ENCODE data around the gene SH3RF1. TPM values are rescaled to one million over a fixed set of nuclear protein-coding genes. Genes with fewer than 3 reads are reported as not detected.

SH3RF1 gene
- total RNA-seq, 1 donor from 2014 or later: 15.6 TPM

DNA sequence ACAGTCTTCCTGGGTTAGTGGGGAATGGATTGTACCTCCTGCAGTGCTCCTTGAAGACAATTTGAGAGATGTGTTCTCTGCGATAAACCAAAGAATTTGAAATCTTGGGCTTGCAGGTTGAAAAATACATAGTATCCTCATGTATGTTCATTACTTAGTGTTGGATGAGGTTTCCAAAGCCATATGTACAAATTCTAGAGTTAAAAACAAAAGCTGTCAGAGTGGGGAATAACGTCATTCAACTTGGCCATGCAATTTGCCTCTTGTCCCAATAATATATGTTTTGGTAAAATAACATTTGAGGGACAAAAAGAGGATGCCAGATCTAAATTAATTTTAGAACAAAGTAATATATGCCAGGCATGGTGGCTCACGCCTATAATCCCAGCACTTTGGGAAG lies 209.4 kb downstream of the SH3RF1 start:
- DNase-seq (ENCODE audit: low spot score): no peak
- intact Hi-C loops (cut with DNase I): loop anchor here (5.0 kb wide), 2 partner anchors 41 to 211 kb away; partner anchors contain the start of gene SH3RF1

DNA sequence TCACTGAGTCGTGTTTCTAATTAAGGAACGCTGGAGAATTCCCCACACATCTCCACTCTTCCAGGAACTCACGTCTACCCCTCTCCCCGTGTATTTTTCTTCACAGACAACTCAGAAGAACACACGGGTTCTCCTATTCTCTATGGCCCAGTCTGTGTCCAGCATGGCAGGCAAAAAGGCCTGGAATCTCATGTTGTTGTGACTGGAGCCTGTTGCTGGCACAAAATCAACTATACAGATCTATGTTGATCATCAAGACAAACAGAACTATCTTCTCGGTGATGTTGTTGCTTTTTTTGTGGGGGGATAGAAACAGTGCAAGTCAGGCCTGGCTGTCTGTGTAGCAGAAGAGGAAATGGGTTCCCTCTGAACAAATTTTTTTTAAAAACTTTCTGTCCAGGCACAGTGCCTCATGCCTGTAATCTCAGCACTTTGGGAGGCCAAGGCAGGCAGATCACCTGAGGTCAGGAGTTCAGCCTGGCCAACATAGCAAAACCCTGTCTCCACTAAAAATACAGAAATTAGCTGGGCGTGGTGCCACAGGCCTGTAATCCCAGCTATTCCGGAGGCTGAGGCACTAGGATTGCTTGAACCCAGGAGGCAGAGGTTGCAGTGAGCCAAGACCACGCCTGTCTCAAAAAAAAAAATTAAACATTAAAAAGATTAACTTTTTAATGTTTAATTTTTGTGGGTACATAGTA lies 210.2 kb downstream of the SH3RF1 start:
- intact Hi-C loops (cut with DNase I): loop anchor here (5.0 kb wide), 2 partner anchors 42 to 212 kb away; partner anchors contain the start of gene SH3RF1
- DNase-seq (ENCODE audit: low spot score): no peak

DNA sequence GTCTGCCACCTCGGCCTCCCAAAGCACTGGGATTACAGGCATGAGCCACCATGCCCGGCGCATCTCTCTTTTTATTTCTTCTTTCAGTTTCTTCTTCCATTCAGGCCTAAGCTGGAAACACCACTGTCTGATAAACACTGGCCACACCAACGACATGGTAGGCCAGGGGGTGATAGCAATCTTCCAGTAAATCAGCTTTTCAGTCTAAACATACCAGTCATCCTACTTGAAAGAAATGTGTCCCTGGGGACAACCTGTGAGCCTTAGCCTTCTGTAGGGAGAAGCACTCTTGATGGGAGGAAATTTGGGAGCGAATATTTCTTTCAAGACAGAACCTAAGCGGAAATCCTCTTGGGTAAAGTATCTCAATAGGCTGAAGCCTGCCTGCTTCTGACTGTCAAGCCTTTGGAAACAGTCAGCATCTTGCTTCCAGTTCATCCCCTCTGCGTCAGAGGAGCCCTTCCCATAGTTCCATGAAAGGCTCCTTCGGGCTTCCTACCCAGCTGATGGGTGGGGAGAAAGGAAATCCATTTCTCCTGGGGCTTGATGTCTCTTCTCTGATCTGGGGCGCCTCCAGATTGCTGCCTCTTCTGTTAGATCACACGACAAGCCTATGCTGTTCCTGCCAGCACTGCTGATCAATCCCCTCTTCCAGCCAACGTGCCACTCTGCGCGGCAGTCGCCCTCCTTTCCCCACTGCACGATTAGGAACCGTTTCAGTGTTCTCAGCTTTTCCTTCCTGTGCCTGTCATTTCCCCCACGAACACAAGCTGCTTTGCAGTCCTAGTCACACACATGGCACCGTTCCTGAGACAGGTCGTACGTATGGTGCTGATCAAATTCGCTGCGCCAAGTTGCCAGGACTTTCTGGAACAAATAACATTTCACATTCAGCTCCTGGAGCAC lies 211.2 kb downstream of the SH3RF1 start:
- intact Hi-C loops (cut with DNase I): loop anchor here (5.0 kb wide), 2 partner anchors 43 to 213 kb away; partner anchors contain the start of gene SH3RF1
- DNase-seq (ENCODE audit: low spot score): peak; percentile 64

DNA sequence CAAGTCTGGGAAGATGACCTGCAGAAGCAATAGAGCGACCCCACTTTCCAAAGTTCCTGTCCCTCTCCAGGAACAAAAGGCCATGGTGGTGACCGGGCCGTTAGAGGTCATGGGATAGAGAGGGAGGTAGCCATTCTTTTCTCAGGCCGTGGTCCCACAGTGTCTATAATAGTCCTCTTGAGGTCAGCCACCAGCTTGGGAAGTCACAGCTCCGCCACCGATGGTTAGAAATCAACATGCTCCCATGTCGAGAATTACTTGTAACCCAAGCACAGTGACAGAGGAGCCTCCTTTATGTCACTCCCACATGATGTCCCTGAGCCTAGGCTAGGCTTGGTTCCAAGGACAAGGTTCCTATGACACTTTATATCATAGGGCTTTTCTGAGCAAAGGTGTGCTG lies 212.4 kb downstream of the SH3RF1 start:
- no peak for DNase-seq (ENCODE audit: low spot score)
- intact Hi-C loops (cut with DNase I): no loop called here

GRCh38 chr4:169054879-169055278 lies 215.9 kb downstream of the SH3RF1 start:
- DNase-seq (ENCODE audit: low spot score): no peak
- intact Hi-C loops (cut with DNase I): no loop called here

GRCh38 chr4:169052594-169052945 lies 218.2 kb downstream of the SH3RF1 start:
- intact Hi-C loops (cut with DNase I): no loop called here
- no peak for DNase-seq (ENCODE audit: low spot score)

DNA sequence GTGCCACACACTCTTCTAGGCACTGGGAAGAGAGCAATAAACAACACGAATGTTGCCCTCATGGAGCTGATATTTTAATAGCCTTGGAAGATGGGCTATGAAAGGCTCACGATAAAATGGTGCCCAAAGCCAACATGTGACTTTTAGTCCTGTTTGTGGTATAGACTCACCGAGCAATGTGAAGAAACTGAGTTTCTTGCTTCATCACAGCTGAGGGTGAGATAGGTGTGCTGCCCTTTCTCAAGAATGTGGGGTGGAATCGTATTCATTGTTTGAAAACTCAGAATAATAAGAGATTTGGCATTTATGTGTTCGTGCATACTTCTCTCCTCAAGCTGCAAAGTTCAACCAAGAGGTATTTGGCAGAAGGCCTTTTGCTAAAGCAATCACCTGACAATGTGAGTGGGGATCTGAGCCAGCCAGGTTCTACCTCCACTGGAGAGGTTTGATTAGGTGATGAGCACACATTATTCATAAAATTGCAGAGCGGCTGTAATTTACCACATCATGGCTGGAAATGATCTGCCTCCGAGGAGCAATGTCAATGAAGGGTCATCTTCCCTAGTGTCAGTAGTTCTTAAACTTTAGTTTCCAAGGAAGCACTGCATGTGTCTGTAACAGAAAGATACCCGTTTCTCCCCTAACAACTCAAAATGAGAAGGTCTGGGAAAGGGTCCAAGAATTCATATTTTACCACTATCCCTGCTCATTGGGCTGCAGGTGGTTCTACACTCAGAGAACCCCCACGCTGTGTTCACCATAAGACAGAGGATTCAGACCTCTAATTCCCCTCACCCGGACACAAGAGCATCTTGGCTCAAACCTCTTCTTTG lies 218.8 kb downstream of the SH3RF1 start:
- no peak for DNase-seq (ENCODE audit: low spot score)
- intact Hi-C loops (cut with DNase I): no loop called here

DNA sequence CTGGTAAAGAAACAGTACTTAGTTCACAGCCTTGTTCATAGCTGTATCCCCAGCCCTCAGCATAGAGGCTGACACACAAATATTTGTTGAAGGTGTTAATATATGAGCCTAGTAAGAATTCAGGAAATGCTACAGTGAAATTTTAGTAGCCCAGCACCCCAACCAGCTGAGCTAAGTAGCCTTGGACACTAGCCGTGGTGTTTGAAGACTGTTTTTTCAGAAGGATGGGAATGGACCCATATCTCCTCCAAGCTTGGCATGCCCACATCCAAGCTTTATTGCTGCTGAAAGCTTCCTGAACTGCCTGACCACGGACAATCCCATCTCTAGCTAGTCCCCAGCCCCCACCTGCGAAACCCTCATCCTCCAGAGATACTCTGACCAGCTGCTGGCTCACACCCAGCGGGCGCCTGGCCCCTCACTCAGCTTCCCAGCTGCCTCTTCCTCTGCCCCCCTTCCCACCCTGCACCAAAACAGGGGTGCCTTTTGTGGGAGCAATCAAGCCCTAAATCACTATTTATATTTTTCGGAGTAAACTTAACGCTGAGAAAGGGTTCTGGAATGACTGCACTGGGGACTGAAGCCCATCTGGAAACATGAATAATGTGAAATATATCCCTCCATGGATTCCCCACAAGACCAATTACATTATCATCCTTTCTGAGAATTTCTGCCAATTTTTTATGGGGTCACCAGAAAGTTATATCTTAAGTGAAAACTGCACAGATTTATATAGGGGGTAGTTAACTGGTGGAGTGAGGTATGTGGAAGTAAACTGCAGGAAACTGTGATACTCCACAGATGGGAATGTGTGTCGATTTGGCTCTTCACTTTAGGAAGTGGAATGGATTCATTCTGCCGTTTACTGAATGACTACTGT lies 219.6 kb downstream of the SH3RF1 start:
- intact Hi-C loops (cut with DNase I): no loop called here

GRCh38 chr4:169050284-169050683 lies 220.5 kb downstream of the SH3RF1 start:
- DNase-seq (ENCODE audit: low spot score): no peak

More for the DNA sequence above, 219.6 kb downstream of the SH3RF1 start:
- no peak for DNase-seq (ENCODE audit: low spot score)

DNA sequence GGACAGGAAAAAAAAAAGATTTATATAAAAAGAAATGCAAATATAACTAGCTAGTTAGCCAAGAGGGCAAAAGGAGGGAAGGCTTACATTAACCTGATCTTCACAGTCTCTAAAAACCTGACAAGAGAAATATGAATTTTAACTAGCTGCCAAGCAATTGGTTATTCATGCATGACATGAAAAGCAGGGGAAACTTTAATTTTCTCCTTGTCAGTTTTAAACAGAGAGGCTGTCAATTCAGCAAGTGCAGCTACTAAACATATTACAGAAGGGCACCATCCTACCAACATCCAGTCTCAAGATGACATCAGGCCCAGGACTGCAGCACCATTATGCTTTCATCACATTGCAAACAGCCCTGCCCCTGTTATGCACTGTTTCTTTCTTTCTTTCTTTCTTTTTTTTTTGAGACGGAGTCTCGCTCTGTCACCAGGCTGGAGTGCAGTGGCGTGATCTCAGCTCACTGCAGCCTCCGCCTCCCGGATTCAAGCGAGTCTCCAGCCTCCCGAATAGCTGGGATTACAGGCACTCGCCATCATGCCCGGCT lies 221.8 kb downstream of the SH3RF1 start:
- DNase-seq (ENCODE audit: low spot score): no peak
- intact Hi-C loops (cut with DNase I): no loop called here

More at GRCh38 chr4:169050284-169050683, 220.5 kb downstream of the SH3RF1 start:
- intact Hi-C loops (cut with DNase I): no loop called here

GRCh38 chr4:169047956-169048355 lies 222.8 kb downstream of the SH3RF1 start:
- DNase-seq (ENCODE audit: low spot score): no peak
- intact Hi-C loops (cut with DNase I): no loop called here

DNA sequence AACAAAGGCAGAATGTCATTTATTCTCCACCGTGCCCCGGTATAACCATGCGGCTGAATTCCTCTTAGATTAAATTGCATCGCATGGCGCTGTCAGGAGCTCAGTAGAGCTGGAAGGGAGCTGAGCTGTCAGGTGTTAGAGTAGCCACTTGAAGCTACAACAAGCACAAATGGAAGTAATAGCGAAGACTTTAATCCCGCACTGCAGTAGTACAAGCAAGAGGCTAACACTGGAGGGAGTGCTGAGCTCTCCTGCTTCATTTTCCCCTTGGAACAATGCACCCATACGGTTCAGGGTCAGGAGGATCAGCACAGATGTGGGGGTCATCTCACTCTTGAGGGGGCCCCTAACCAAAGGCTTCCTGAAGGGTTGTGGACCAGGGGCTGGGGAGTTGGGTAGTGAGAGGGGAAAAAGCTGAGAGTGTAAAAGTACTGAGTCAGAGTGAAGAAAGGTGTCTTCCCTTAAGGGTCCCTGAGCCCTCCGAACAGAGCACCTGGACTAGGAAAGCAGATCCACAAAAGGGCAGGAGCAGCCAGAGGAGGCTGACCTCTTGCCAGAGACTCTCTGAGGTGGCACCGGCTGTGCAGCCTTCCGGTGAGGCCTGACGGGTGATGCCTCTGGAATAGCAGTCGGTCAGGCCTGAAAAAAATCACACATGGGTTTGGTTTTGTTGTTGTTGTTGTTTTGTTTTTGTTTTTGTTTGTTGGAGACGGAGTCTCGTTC lies 224.7 kb downstream of the SH3RF1 start:
- DNase-seq (ENCODE audit: low spot score): no peak
- intact Hi-C loops (cut with DNase I): no loop called here

- intact Hi-C loops (cut with DNase I): no loop called here
- DNase-seq (ENCODE audit: low spot score): no peak
Observed at GRCh38 chr4:169044714-169045447, 225.9 kb downstream of the SH3RF1 start.

Measured in cardiac septum (tissue), 1 donor.